ENCODE measurements around the gene TOX3.

The TOX3 gene

DNA sequence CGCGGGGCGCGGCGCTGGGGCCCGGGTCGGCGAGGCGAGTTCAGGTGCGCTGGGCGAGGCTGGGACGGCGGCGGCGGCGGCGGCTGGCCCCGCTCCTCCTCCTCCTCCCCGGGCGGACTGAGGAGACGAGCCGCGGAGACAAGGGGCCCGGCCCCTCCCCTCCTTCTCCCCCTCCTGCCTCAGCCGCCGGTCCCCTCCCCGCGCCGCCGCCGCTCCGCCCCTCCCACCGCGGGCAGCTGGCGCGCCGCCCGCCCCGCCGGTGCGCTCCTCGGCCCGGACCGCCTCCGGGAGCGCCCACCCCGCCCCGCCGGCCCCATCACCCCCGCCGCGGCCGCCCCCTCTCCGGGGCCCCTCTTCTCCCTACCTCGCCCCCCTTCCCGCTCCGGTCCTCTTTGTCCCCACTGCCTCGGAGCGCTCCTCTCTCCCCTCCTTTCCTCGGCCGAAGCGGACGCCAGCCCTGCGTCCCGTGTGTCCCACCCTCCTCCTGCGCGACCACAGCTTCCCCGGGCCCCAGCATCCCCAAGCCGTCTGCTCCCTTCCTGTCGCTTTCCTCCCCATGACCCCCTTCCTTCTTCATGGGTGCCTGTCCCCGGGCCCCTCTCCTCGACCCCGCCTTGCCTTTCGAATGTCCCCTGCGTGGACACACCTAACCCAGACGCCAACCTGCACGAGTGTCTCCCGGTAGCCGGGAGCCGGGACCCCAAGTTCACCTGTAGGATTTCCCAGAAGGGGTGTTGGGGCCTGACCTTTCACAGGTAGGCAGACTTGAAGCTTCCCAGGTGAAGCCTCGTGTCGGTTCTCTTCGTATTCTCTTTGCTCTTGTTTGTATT lies at the start of gene TOX3:
Gene TOX3 (minus strand): TSS at position 140 of the 830 bp plus-strand sequence. CDS start 420 bp downstream, outside the sequence.
- DNase-seq: peak in 1 of 2 experiments; percentile 50

DNA sequence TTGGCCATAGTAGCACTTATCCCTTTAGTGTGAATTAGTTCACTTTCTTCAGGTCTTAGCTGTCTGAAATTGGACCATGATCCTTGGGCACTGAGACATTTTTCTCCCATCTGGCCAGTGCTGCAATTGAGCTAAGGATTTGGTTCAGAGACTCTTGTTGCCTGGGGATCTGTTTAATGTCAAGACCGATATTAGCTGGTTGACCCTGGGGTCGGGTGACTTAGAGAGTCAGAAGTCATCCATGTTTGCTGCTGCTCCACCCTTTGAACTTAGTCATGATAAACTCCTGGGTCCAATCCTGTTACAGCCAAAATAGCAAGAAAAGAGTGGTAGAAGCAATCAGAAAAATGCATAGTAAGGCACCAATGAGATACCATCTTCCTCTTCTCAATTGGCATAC lies 45.8 kb upstream of the TOX3 start:
- no peak for DNase-seq

DNA sequence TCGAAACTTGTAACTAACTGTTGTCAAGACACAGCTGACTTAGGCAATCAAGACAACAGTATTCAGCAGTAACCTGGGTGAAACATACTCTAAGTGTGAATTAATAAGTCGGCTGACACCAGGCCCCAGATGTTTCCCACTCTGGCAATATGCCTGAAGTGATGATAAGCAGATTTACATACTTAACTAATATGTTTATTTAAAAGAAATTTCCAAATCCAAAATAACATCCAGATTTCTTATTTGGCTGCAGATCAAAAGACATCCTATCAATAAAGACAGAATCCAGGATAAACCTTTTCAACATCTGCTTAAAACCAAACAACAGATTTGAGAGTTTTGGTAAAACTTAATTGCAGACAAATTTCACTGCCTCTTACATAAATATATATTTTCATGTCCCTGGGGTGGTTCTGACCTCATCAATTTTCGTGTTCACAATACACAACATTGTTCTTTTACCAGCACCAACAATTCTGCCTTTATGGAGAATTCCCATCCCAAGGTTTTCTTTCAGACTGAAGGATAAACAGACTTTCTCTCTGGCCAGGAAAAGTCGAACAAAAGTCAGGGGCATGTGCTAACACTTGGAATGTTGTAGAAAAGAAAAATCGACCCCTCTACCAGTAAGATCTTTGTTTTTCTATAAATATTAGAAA lies 45.1 kb upstream of the TOX3 start:
- no peak for DNase-seq

DNA sequence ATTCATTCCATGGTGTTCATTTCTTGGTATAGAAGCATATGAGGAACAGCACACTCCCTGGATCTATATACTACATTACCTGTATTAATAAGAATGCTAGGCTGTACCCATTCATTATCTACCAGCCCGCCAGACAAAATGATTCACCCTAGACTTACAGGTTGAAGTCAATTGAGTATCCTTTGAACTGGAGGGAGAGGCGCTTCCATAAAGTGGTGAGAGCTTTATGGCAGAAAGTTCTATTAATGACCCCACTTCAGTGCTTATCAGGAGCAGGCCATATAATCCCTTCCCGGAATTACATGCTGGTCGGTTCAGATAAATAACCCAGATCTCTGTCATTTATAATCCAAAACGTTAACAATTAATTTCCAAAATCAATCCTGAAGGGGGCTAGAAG lies 44.5 kb upstream of the TOX3 start:
- DNase-seq: no peak

DNA sequence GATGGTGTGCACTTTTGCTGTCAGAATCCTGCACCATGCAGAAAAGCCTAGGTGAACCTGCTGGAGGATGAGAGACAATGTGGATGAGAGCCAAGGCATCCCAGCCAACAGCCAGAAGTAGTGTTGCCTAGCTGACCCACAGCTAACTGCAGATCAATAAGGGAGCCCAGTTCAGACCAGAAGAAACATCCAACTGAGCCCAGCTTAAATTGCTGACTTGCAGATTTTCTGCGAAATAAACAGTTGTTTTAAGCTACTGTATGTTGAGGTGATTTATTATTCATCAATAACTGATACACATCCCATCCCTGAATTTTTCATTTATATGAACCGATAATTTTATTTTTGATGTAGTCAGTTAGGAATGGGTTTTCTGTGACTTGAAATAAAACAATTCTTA lies 39.2 kb upstream of the TOX3 start:
- DNase-seq: no peak

DNA sequence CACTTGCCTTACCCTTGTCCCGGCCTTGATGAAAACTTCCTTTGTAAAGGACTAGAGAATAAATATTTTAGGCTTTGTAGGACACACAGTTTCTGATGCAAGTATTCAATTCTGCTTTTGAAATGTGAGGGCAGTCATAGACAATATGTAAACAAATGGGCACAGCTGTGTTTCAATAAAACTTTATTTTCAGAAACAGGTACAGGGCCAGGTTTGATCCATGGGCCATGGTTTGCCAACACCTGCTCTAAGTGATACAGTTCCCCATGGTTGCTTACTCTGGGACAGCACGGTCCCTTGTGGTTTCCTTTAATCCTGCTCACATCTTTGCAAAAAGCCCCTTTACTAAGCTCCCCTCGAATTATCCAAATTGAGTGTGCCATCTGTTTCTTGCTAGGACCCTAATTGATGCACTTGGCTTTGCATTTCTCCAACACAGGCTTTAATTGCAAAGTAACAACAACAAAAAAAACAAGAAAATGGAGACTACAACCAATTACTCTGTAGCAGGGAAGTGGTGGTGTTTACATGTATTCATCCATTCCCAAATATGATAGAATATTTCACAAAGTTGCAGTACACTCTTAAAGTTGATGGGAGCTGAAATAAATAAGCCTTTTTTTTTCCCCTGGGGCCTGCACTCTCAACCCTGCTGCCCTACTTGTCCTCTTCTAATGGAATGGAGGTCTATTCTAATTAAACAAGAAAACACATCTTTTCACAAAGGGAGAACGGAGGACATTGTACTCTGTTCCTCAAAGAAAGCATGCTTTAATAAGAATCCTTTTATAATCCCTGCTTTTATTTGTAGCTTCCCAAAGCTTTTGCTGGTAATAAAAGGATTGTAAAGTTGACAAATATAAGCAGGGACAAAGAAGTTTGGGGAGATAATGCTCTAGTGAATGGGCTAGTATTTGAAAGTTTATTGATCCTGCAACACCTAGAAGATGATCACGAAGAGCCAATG lies 37.7 kb upstream of the TOX3 start:
- DNase-seq: no peak

DNA sequence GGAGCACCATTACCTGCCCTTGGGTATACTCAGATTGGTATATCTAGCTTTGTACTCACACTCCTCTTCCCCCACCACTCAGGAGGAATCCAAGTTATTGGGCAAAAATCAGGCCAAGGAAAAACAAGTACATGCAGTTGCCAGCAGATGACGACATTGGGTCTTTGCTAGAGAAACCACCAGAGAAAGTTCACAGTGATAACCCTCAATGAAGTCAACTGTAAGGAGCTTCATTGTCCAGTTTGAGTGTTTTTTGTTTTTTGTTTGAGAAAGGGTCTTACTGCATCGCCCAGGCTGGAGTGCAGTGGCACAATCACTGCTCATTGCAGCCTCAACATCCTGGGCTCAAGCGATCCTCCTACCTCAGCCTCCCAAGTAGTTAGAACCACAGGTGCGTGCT lies 34.6 kb upstream of the TOX3 start:
- DNase-seq: no peak

DNA sequence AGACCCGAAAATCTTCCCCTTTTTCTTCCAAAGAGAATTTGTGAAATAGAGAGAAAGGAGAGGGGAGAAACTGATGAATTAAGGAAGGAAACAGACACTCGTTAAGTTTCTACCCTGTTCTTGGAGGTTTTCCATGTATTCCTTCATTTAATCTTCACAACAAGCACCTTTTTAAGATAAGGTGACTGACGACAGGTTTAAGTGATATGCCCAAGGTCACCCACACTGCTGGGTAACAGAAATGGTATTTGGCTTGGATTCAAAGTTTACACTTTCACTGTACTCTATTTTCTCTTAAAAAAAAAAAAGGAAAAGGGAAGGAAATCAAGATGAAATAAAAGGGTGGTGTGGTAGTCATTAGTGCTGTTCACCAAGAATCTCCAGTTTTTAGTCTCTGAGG lies 33.5 kb upstream of the TOX3 start:
- DNase-seq: no peak

DNA sequence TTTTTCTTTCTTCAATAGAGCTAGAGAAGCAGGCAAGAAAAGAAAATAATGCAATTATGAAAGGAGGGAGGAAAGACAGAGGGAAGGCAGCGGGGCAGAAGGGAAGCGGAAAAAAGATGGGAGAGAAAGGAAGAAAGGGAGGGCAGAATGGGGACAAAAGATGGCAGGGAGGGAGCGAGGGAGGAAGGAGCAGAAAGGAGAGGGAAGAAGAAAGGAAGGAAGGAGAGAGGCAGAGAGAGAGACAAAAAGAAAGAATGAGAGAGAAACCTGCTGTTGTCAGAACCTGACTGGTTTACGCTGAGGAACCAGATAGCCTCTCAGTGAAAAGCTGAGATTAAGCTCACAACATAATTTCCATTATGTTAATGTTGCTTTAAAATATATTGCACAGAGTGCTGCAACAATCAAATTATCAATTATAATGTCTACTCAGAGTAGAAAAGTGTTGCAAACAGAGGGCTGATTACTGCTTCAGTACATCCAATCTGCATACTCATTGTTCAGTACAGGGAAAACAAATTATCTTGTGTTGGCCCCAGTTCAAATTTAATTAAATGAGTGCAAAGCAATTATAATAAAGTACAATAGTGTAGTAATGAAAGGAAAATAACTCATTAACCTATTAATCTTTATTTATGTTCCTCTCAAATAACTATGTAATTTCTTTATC lies 32.0 kb upstream of the TOX3 start:
- no peak for DNase-seq

DNA sequence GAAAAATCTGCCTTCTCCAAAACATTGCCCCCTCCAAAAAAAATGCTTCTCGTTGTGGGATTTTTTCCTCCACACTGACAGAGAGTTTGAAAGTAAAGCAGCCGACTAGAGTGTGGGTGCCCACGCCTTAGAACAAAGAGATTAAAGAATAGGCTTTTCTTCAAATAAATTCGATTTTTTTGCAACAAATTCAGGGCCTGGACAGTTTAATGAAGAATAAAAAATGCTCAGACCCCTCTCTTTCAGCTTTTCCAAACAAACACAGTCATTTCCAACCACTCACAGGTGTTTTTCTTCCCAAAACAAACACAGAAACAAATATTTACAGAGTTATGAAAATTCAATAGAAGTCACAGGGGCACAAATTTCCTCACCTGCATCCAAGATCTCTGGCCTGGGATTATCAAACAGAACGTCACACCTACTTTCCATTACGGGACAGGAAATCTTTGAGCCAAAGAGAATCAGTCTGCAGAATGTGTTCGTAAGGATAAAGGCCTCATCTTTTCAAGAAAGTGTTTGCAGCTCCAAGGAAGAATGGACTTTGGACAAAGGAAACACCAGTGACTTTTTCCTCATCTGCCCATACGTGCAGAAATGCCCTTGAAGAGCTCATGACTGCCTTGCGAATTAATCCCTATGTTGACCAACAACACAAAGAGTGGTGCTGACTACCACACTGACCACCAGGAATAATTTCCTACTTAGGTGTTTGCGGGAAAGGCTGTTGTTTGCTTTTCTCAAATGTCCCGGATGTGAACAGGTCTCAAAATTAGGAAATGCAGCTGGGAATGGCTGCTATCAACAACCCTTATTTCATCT lies 31.3 kb upstream of the TOX3 start:
- no peak for DNase-seq

DNA sequence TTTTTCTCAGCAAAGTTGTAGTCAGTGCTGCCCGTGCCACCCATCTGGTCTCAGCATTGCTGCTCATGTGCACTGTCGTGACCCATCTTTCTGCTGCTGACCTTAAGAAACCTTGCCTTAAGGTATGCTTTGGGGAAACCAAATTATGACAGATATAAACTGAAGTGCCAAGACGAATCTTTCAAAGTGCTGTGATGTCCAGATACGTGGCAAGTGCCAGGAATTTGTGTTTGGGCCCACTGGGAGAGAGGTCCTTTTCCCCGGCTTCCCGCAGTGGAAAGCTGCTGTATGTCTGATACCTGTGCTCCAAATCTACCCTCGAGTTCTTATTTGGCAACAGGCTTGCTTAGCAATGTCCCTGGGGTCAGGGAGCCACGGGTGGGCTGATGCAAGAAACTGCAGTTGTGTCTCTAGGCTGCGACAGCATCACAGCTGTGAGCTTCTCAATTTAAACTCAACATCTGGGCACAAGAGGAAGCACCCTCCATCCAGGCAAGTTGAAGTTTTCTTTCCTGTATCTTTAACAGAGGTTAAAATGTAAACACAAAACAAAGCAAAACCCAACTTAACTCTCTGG lies 30.3 kb upstream of the TOX3 start:
- no peak for DNase-seq

DNA sequence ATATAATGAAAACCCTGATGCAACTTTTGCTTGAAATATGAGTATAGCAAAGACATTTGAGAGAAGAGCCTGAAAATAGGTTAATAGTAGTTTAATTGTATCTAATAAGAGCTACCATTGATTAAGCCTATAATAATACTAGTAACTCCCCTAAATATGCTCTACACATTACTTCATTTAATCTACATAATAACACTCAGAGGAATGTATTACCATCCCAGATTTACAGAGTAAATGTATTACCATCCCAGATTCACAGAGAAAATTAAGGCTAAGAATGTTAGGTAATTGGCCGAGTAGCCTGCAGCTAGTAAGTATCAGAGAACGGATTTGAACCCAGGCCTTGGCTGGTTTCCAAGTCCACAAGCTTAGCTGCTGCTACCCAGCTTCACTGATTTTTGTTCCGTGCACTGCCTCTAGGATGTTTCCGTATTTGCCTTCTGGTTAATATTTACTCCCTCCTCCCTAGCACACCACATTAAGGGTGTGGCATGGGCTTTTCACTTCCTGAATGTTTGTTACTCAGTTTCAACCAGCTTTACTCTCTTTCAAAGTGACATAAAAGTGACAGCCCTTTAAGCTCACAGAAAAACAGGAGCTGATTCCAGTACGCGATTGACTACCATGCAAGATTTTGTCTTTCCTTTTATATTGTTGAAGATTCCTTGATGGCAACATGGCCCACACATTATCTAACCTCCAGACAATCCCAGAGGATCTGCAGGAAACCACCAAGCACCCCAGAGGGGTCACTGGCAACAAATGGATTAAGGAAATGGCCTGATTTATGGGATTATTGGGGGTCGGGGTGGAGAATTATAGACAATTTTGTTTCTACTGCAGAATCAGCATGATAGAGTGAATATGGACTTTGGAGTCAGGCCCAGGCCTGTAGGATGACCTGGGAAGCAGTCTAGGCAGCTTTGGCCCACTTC lies 26.7 kb upstream of the TOX3 start:
- no peak for DNase-seq

DNA sequence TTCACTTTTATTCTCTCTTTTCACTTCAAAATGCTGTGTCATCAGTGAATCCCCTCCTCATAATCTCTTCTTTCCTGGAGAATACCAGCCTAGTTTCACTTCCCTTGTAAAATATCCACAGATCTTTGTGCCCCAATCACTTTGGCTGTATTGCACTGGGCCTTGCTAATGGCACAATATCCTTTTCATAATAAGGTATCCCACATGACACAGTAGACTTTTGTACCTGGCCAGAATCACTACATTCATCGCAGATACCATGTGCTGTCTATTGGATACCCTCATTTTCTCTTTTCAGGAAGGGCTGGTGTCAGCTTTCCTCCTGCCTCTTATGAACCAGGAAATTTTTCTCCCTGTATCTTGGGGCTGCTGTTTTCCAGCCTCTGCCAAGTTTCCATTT lies 25.7 kb upstream of the TOX3 start:
- no peak for DNase-seq

DNA sequence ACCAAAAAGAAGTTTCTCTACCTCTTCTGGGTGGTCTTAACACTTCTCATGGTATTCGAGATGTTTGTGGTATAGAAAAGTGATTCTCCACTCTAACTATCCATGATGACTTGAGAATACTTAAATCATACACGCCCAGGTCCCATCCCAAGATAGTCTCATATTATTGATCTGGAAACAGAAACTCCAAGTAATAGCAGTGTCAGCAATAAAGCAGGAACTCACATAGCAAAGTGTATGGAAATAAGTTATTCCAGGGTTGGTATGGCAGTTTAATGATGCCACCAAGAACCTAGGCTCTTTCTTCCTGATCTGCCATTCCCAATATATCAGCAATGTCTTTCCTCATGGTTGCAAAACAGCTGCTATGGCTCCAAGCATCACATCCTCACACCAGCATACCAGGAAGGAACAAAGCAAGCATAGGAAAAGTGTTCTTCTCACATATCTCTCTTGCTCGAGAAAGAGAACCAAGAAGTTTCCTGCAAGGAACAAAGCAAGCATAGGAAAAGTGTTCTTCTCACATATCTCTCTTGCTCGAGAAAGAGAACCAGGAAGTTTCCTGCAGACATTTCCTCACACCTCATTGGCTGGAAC lies 23.6 kb upstream of the TOX3 start:
- no peak for DNase-seq

DNA sequence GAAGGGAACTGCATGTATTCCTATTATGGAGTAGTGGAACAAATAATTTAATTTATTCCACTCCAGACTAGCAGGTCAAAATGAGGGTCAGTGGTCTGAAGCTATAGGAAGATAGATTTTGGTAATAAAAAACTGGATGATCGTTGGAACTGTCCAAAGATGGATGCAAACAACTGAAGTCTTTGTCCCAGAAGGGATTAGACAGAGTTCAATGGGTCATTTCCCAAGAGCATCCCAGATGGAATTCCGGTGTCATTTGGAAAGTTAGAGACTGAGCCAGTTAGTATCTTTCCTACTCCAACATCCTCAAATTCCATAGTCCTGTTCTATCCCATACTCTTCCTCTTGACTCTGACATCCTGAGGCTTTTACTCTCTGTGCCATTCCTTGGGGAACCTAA lies 22.8 kb upstream of the TOX3 start:
- DNase-seq: no peak

DNA sequence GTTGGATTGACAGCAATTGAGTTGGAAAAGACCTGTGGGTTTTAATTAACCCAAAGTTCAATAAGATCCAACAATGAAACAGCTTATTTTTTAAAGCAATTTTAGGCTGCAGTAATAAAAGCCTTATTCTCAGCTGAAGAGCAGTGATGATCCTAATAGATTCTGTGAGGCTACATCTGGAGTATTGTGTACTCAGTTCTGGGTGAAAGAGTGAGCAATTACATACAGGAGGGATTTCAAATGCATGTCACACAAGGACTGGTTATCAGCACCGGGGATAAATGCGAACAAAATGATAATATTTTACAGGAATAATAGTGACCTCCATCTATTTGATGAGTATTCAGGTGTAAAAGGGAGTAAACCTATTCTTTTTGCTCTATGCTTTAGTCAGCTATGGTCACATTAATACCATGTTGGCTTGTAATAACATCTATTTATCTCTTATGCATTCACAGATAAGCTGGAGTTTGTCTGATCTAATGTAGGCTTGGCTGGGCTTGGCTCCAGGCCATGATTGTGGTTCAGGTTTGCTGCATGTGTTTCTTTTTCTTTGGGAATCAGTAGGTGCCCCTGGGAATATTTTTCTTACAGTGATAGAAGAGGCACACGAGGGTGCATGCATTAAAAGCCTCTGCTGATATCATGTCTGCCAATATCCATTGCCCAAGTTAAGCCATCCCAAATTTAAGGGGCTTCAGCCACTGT lies 22.2 kb upstream of the TOX3 start:
- DNase-seq: peak; percentile 44 to 58

DNA sequence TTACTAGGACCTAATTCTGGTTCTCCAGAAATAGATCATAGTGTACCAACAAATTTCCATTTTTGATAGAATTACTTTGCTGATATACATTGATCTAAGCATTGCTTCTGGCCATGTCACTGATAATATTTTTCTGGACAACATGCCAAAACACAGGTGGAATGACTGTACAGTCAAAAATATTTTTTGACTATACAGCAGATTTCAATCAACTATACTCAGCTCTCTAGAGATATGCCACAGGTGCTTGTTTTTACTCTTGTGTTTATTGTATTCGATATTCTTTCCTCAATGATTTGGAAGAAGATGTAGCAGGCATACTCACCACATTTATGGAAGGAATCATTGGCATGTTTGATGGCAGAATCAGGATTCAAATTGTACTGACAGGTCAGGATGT lies 21.6 kb upstream of the TOX3 start:
- no peak for DNase-seq

DNA sequence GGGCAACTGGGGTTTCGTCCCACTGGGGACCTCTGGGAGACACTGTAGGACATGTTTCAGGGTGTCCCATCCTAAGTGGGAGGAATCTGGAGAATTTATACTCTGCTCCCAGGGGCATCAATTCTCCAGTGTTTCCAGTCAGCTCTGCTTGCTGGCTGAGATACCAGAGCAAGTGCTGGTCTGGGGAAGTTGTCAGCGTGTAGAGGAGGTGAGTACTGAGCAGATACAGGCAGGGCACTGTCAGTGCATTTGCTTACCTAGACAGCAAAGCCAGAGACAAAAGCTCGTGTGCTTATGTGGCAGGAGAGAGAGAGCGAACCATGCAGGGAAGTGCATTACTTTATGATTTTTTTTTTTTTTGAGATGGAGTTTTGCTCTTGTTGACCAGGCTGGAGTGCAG lies 20.2 kb upstream of the TOX3 start:
- DNase-seq: no peak

Measured in NCI-H187 (cell line).